GM23248 (cell line): ENCODE data around the gene LEF1.

Experiments used
- EZH2 ChIP-seq: fragments of 200-600 bp; sonication (generic); IDR thresholded peaks from 2 replicates; pipeline ENCODE4 v1.6.1; 2018; ENCODE audit warnings: antibody characterized with exemption, mild to moderate bottlenecking; ENCODE audit not compliant: insufficient read depth, poor library complexity, severe bottlenecking
- EZH2phosphoT487 ChIP-seq: fragments of 200-600 bp; sonication (generic); IDR thresholded peaks from 2 replicates; pipeline ENCODE4 v1.6.1; 2018; ENCODE audit warnings: antibody characterized with exemption, moderate library complexity, mild to moderate bottlenecking, low read depth; ENCODE audit not compliant: insufficient read depth

- TF ChIP-seq EZH2 (no peak), EZH2phosphoT487 (no peak)
These were observed 87.5 kb downstream of the LEF1 start for GRCh38 chr4:108081256-108081655.
